GM23338 (cell line): ENCODE measurements around the gene PTF1A. TPM values are rescaled to one million over a fixed set of nuclear protein-coding genes. Genes with fewer than 3 reads are reported as not detected.

ENCODE experiments used
- CREB1 ChIP-seq: fragments of 250-450 bp; sonication (Bioruptor Pico); IDR thresholded peaks from 2 replicates; pipeline ENCODE4 v1.5.0; 2020; ENCODE audit warnings: low read depth, mild to moderate bottlenecking, moderate library complexity
- EZH2 ChIP-seq: fragments of 200-600 bp; sonication (generic); IDR thresholded peaks from one replicate; pipeline ENCODE4 v1.8.0; 2017; ENCODE audit warnings: antibody characterized with exemption, mild to moderate bottlenecking, low read depth; ENCODE audit not compliant: unreplicated experiment
- EZH2phosphoT487 ChIP-seq: fragments of 200-600 bp; sonication (generic); IDR thresholded peaks from one replicate; pipeline ENCODE4 v1.8.1; 2018; ENCODE audit warnings: antibody characterized with exemption; ENCODE audit not compliant: unreplicated experiment
- JUNB ChIP-seq: IDR thresholded peaks from one replicate; pipeline ENCODE4 v1.6.1; 2016; ENCODE audit warnings: antibody characterized with exemption; ENCODE audit not compliant: unreplicated experiment
- NANOG ChIP-seq: IDR thresholded peaks from 2 replicates; pipeline ENCODE4 v1.6.1; 2016; ENCODE audit warnings: antibody characterized with exemption, borderline replicate concordance
- POLR2AphosphoS5 ChIP-seq: IDR thresholded peaks from 2 replicates; pipeline ENCODE4 v1.6.1; 2016; ENCODE audit warnings: antibody characterized with exemption, low read depth
- STAT1 ChIP-seq: IDR thresholded peaks from one replicate; pipeline ENCODE4 v1.6.1; 2016; ENCODE audit warnings: antibody characterized with exemption; ENCODE audit not compliant: unreplicated experiment
- ZNF331 ChIP-seq: fragments of 250-450 bp; sonication (Bioruptor Pico); IDR thresholded peaks from 2 replicates; pipeline ENCODE4 v1.5.0; 2020; ENCODE audit warnings: low read depth, mild to moderate bottlenecking, moderate library complexity
- polyA plus RNA-seq: library from polyadenylated mRNA; unstranded; fragments of >200 nt; fragmentation: Nextera tagmentation; extraction: Ambion mirVana; gene quantifications from 2 replicates; pipeline ENCODE4 v1.2.1, GENCODE V29; 2016
- total RNA-seq: library from RNA; depleted of rRNA; stranded (reverse); fragments of >200 nt; shearing (Covaris generic); gene quantifications from 2 replicates; pipeline ENCODE4 v1.2.3, GENCODE V29; 2014
- TF ChIP-seq, protein P1 (sequence below): fragments of 250-450 bp; sonication (Bioruptor Pico); IDR thresholded peaks from 2 replicates; pipeline ENCODE4 v1.5.0; 2020; ENCODE audit warnings: mild to moderate bottlenecking, moderate library complexity
- TF ChIP-seq, protein P2 (sequence below): IDR thresholded peaks from 2 replicates; pipeline ENCODE4 v1.6.1; 2016; ENCODE audit warnings: antibody characterized with exemption
- TF ChIP-seq, protein P3 (sequence below), 2 experiments: fragments of 200-600 bp in 1 of 2; sonication (generic) in 1 of 2; conservative IDR thresholded peaks; 2 replicates each; pipeline versions ENCODE4 v1.5.1 to v1.6.1; 2016 to 2017; ENCODE audit warnings: antibody characterized with exemption in 2 of 2, low read depth in 2 of 2, mild to moderate bottlenecking in 2 of 2, moderate library complexity in 1 of 2

PTF1A gene
- total and polyA plus RNA-seq, 2 experiments from 2014 or later, result not detected

DNA sequence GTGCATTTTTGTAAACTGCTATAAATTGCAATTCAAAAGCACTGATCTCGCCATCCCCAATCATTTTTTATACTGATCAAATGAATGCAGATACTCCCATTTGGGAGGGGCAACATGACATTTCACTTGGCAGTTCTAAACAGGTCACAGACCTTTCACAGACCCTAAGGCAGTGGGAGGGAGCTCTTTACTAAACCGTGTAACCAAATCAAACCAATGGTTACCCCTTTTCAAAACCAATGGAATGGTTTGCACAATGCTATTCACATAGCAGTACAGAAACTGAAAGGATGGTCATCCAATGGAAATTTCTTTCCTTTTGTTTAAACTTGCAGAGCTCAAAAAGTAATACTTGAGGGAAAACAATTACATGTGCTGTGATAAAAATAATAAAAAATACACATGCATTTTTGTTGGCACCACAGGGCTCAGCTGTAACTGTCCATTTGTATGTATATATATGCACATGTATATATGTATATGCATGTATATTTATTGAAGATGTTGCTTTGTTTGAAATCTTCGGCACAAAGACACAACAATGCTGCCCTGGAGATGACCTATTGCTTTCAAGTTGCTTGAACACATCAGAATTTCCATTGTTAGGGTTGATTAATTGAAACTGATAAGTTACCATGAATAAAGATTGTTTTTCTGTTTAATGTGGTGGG is 14.0 kb downstream of the PTF1A start (continued):
- TF ChIP-seq, protein P1, sequence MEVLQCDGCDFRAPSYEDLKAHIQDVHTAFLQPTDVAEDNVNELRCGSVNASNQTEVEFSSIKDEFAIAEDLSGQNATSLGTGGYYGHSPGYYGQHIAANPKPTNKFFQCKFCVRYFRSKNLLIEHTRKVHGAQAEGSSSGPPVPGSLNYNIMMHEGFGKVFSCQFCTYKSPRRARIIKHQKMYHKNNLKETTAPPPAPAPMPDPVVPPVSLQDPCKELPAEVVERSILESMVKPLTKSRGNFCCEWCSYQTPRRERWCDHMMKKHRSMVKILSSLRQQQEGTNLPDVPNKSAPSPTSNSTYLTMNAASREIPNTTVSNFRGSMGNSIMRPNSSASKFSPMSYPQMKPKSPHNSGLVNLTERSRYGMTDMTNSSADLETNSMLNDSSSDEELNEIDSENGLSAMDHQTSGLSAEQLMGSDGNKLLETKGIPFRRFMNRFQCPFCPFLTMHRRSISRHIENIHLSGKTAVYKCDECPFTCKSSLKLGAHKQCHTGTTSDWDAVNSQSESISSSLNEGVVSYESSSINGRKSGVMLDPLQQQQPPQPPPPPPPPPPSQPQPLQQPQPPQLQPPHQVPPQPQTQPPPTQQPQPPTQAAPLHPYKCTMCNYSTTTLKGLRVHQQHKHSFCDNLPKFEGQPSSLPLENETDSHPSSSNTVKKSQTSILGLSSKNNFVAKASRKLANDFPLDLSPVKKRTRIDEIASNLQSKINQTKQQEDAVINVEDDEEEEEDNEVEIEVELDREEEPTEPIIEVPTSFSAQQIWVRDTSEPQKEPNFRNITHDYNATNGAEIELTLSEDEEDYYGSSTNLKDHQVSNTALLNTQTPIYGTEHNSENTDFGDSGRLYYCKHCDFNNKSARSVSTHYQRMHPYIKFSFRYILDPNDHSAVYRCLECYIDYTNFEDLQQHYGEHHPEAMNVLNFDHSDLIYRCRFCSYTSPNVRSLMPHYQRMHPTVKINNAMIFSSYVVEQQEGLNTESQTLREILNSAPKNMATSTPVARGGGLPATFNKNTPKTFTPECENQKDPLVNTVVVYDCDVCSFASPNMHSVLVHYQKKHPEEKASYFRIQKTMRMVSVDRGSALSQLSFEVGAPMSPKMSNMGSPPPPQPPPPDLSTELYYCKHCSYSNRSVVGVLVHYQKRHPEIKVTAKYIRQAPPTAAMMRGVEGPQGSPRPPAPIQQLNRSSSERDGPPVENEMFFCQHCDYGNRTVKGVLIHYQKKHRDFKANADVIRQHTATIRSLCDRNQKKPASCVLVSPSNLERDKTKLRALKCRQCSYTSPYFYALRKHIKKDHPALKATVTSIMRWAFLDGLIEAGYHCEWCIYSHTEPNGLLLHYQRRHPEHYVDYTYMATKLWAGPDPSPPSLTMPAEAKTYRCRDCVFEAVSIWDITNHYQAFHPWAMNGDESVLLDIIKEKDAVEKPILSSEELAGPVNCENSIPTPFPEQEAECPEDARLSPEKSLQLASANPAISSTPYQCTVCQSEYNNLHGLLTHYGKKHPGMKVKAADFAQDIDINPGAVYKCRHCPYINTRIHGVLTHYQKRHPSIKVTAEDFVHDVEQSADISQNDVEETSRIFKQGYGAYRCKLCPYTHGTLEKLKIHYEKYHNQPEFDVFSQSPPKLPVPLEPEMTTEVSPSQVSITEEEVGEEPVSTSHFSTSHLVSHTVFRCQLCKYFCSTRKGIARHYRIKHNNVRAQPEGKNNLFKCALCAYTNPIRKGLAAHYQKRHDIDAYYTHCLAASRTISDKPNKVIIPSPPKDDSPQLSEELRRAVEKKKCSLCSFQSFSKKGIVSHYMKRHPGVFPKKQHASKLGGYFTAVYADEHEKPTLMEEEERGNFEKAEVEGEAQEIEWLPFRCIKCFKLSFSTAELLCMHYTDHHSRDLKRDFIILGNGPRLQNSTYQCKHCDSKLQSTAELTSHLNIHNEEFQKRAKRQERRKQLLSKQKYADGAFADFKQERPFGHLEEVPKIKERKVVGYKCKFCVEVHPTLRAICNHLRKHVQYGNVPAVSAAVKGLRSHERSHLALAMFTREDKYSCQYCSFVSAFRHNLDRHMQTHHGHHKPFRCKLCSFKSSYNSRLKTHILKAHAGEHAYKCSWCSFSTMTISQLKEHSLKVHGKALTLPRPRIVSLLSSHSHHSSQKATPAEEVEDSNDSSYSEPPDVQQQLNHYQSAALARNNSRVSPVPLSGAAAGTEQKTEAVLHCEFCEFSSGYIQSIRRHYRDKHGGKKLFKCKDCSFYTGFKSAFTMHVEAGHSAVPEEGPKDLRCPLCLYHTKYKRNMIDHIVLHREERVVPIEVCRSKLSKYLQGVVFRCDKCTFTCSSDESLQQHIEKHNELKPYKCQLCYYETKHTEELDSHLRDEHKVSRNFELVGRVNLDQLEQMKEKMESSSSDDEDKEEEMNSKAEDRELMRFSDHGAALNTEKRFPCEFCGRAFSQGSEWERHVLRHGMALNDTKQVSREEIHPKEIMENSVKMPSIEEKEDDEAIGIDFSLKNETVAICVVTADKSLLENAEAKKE (CRISPR knock-in tag), result no peak
- no peak for TF ChIP-seq STAT1
- TF ChIP-seq POLR2AphosphoS5, result no peak
- TF ChIP-seq JUNB, result no peak
- TF ChIP-seq ZNF331 (CRISPR knock-in tag), result no peak
- no peak for TF ChIP-seq EZH2
- TF ChIP-seq EZH2phosphoT487, result no peak
- TF ChIP-seq, protein P2, sequence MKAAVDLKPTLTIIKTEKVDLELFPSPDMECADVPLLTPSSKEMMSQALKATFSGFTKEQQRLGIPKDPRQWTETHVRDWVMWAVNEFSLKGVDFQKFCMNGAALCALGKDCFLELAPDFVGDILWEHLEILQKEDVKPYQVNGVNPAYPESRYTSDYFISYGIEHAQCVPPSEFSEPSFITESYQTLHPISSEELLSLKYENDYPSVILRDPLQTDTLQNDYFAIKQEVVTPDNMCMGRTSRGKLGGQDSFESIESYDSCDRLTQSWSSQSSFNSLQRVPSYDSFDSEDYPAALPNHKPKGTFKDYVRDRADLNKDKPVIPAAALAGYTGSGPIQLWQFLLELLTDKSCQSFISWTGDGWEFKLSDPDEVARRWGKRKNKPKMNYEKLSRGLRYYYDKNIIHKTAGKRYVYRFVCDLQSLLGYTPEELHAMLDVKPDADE, result no peak
- no peak for TF ChIP-seq CREB1 (CRISPR knock-in tag)
- no peak for TF ChIP-seq NANOG
- TF ChIP-seq, protein P3, sequence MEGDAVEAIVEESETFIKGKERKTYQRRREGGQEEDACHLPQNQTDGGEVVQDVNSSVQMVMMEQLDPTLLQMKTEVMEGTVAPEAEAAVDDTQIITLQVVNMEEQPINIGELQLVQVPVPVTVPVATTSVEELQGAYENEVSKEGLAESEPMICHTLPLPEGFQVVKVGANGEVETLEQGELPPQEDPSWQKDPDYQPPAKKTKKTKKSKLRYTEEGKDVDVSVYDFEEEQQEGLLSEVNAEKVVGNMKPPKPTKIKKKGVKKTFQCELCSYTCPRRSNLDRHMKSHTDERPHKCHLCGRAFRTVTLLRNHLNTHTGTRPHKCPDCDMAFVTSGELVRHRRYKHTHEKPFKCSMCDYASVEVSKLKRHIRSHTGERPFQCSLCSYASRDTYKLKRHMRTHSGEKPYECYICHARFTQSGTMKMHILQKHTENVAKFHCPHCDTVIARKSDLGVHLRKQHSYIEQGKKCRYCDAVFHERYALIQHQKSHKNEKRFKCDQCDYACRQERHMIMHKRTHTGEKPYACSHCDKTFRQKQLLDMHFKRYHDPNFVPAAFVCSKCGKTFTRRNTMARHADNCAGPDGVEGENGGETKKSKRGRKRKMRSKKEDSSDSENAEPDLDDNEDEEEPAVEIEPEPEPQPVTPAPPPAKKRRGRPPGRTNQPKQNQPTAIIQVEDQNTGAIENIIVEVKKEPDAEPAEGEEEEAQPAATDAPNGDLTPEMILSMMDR (conservative IDR thresholded peaks at IDR 0.05; ENCODE audit: low read depth in 2 of 2), result no peak
